B cell (primary cell): ENCODE measurements around the gene ALG2. TPM values are rescaled to one million over a fixed set of nuclear protein-coding genes. Genes with fewer than 3 reads are reported as not detected.

ENCODE experiments used
- ATAC-seq: fragments of 200-7000 bp; cut with Tn5 transposase; one replicate; pipeline ENCODE4 v1.10.0; 2021; ENCODE audit warnings: low read depth, mild to moderate bottlenecking, moderate number of reproducible peaks, moderate library complexity
- CTCF ChIA-PET: fragments of 350-600 bp; sonication (Branson Sonifier 250); formaldehyde crosslinking; loops from one replicate; lab custom pipeline; 2021; ENCODE audit warnings: antibody characterized with exemption, inconsistent platforms; lab: Charles Lee
- POLR2A ChIA-PET: fragments of 350-600 bp; sonication (Branson Sonifier 250); formaldehyde crosslinking; loops from one replicate; lab custom pipeline; 2021; ENCODE audit warnings: antibody characterized with exemption; lab: Charles Lee
- DNase-seq: peaks from one replicate; pipeline ENCODE4 v3.0.0; 2013
- H2AFZ ChIP-seq: 2 replicates; pipeline ENCODE4 v1.6.1; 2012; ENCODE audit warnings: mild to moderate bottlenecking, low read depth, low read length; ENCODE audit not compliant: insufficient read depth, poor library complexity, severe bottlenecking
- H3K27ac ChIP-seq, 2 donors: 1 replicate in 1 of 2; 2 replicates in 1 of 2; pipeline ENCODE4 v1.5.1; 2012 to 2013; ENCODE audit warnings: low read length in 2 of 2, mild to moderate bottlenecking in 2 of 2, moderate library complexity in 1 of 2
- H3K27me3 ChIP-seq, 4 experiments: fragments of 200-600 bp in 1 of 4; sonication (generic) in 1 of 4; replicated peaks in 1 of 4; 1 replicate in 2 of 4; 2 replicates in 2 of 4; pipeline versions ENCODE4 v1.6.1 to v1.7.0; 2013 to 2016; ENCODE audit warnings: low read length in 3 of 4, mild to moderate bottlenecking in 2 of 4, mixed read lengths in 1 of 4, moderate library complexity in 1 of 4; ENCODE audit not compliant: insufficient read depth in 4 of 4, control insufficient read depth in 3 of 4; ENCODE audit errors: control extremely low read depth in 1 of 4
- H3K36me3 ChIP-seq, 2 experiments: replicated peaks in 1 of 2; 1 replicate in 1 of 2; 2 replicates in 1 of 2; pipeline versions ENCODE4 v1.6.1 to v1.7.1; 2013; ENCODE audit warnings: low read length in 1 of 2; ENCODE audit not compliant: insufficient read depth in 2 of 2, control insufficient read depth in 1 of 2; ENCODE audit errors: control extremely low read depth in 1 of 2, extremely low read depth in 1 of 2
- H3K4me1 ChIP-seq, 2 donors: fragments of 200-600 bp in 1 of 2; sonication (generic) in 1 of 2; 1 replicate in 1 of 2; 2 replicates in 1 of 2; pipeline versions ENCODE4 v1.5.1 to v1.6.1; 2013 to 2017; ENCODE audit warnings: low read length in 2 of 2; ENCODE audit not compliant: control insufficient read depth in 2 of 2, insufficient read depth in 2 of 2
- H3K4me2 ChIP-seq: replicated peaks from 2 replicates; pipeline ENCODE3; 2012; ENCODE audit warnings: mild to moderate bottlenecking, low read depth, low read length; ENCODE audit not compliant: poor library complexity, severe bottlenecking
- H3K4me3 ChIP-seq, 5 experiments: fragments of 200-600 bp in 1 of 5; sonication (generic) in 1 of 5; 1 replicate in 3 of 5; 2 replicates in 2 of 5; pipeline versions ENCODE4 v1.5.1 to v1.7.0; 2011 to 2016; ENCODE audit warnings: low read length in 4 of 5, mild to moderate bottlenecking in 4 of 5, low read depth in 2 of 5, control low read depth in 1 of 5, moderate library complexity in 1 of 5; ENCODE audit not compliant: insufficient read depth in 1 of 5; ENCODE audit errors: control extremely low read depth in 1 of 5, extremely low read depth in 1 of 5
- H3K79me2 ChIP-seq: fragments of 200-600 bp; sonication (generic); one replicate; pipeline ENCODE4 v1.6.0; 2016; ENCODE audit warnings: low read length; ENCODE audit not compliant: control insufficient read depth, insufficient read depth
- H3K9ac ChIP-seq: fragments of 200-600 bp; sonication (generic); 2 replicates; pipeline ENCODE4 v1.6.1; 2017; ENCODE audit warnings: mild to moderate bottlenecking, low read length, moderate library complexity
- H3K9me3 ChIP-seq, 3 donors: one replicate each; pipeline versions ENCODE4 v1.6.1 to v1.7.1; 2013; ENCODE audit warnings: low read length in 2 of 3; ENCODE audit not compliant: control insufficient read depth in 2 of 3, insufficient read depth in 1 of 3; ENCODE audit errors: control extremely low read depth in 1 of 3
- H4K20me1 ChIP-seq: 2 replicates; pipeline ENCODE4 v1.6.0; 2012; ENCODE audit warnings: mild to moderate bottlenecking, low read length; ENCODE audit not compliant: insufficient read depth, control insufficient read depth, poor library complexity, severe bottlenecking
- H3K27ac Mint-ChIP-seq: one replicate; pipeline ENCODE4 v1.8.0; 2021; ENCODE audit warnings: mixed read lengths
- H3K27me3 Mint-ChIP-seq: one replicate; pipeline ENCODE4 v1.8.0; 2021; ENCODE audit warnings: mixed read lengths
- H3K4me1 Mint-ChIP-seq: one replicate; pipeline ENCODE4 v1.8.0; 2021; ENCODE audit warnings: mixed read lengths
- H3K4me3 Mint-ChIP-seq: one replicate; pipeline ENCODE4 v1.8.0; 2021; ENCODE audit warnings: mixed read lengths
- H3K9me3 Mint-ChIP-seq: one replicate; pipeline ENCODE4 v1.8.0; 2022; ENCODE audit warnings: mixed read lengths; ENCODE audit not compliant: insufficient read depth
- EZH2 ChIP-seq: IDR thresholded peaks from 2 replicates; pipeline ENCODE4 v1.6.1; 2012; ENCODE audit warnings: borderline replicate concordance, low read depth, mild to moderate bottlenecking, moderate library complexity, low read length; ENCODE audit not compliant: insufficient read depth, poor library complexity, severe bottlenecking
- WGBS: methylation state at CpG from one replicate; pipeline ENCODE4 v1.1.5; 2013; ENCODE audit warnings: missing lambda C conversion rate; ENCODE audit not compliant: insufficient coverage; 5-methylcytosine and 5-hydroxymethylcytosine counted together
- intact Hi-C: fragments of 100-400 bp; cut with micrococcal nuclease; formaldehyde crosslinking; loops from one replicate; pipeline ENCODE4 v1.10.0; 2022
- polyA plus RNA-seq: library from polyadenylated mRNA; depleted of rRNA; stranded (reverse); fragments of >200 nt; gene quantifications from 2 replicates; pipeline ENCODE4 v1.2.3, GENCODE V29; 2012
- total RNA-seq, 2 donors: library from RNA; stranded (reverse); fragments of 120-200 nt in 1 of 2; gene quantifications; 1 replicate in 1 of 2; 2 replicates in 1 of 2; pipeline versions ENCODE4 v1.2.3 to v1.2.4, GENCODE V29; 2013 to 2022
- TF ChIP-seq, protein P1 (sequence below): fragments of 200-600 bp; IDR thresholded peaks from one replicate; pipeline ENCODE4 v1.8.0; 2022; ENCODE audit warnings: antibody characterized with exemption, mild to moderate bottlenecking

Gene ALG2
- total and polyA plus RNA-seq, 2 donors (not counting 1 experiment from before 2014, with no cell fraction given), result 14.3 to 46.3 TPM

- Histone ChIP-seq H3K27me3 (no peaks in the 10 kb centered on the region), H2AFZ (no peak overlapping the region), H3K27ac (peak overlapping the region in 1 of 2 donors; percentile 51), H3K4me1 (peaks cover 36 to 47% of the 10 kb centered on the region in 2 donors), H3K4me3 (peak overlapping the region in 1 of 5 experiments; percentile 30), H4K20me1 (no peaks in the 10 kb centered on the region), H3K9ac (peak overlapping the region; percentile 27), H3K79me2 (no peaks in the 10 kb centered on the region), H3K4me2 (peak overlapping the region; percentile 50), H3K36me3 (no peaks in the 10 kb centered on the region), H3K9me3 (no peaks in the 10 kb centered on the region)
- ChIA-PET CTCF (interaction anchor here (1.2 to 11.1 kb wide), 6 partner anchors 10 to 1138 kb away, joined by 3 to 185 read pairs (median 32); partner anchors contain the start of genes ALG2 and SEC61B), POLR2A (interaction anchor here (1.9 kb wide), 1 partner anchor 34 kb away, joined by 6 read pairs; the partner anchor contains the start of genes ALG2 and SEC61B)
- Mint-ChIP-seq H3K9me3 (no peaks in the 10 kb centered on the region), H3K4me1 (peaks cover 73% of the 10 kb centered on the region), H3K27me3 (no peaks in the 10 kb centered on the region), H3K4me3 (peak overlapping the region; percentile 52), H3K27ac (peak overlapping the region; percentile 38)
- TF ChIP-seq EZH2, result no peak
- TF ChIP-seq, protein P1, sequence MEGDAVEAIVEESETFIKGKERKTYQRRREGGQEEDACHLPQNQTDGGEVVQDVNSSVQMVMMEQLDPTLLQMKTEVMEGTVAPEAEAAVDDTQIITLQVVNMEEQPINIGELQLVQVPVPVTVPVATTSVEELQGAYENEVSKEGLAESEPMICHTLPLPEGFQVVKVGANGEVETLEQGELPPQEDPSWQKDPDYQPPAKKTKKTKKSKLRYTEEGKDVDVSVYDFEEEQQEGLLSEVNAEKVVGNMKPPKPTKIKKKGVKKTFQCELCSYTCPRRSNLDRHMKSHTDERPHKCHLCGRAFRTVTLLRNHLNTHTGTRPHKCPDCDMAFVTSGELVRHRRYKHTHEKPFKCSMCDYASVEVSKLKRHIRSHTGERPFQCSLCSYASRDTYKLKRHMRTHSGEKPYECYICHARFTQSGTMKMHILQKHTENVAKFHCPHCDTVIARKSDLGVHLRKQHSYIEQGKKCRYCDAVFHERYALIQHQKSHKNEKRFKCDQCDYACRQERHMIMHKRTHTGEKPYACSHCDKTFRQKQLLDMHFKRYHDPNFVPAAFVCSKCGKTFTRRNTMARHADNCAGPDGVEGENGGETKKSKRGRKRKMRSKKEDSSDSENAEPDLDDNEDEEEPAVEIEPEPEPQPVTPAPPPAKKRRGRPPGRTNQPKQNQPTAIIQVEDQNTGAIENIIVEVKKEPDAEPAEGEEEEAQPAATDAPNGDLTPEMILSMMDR, result no peak
- WGBS, result 0% methylated on average over 1 of the region's 4 CpGs
- intact Hi-C loops, result loop anchor here (10.0 kb wide), 2 partner anchors 327 to 897 kb away; no protein-coding TSS in a partner anchor
- DNase-seq (peak; percentile 54), ATAC-seq (no peak)
Observed at GRCh38 chr9:99187311-99187710, 34.4 kb downstream of the ALG2 start.

- Mint-ChIP-seq H3K27ac (peak overlapping the region; percentile 11), H3K4me3 (no peak overlapping the region), H3K4me1 (peaks cover 87% of the 10 kb centered on the region), H3K27me3 (no peaks in the 10 kb centered on the region), H3K9me3 (no peaks in the 10 kb centered on the region)
- intact Hi-C loops, result loop anchor here (2.0 to 10.0 kb wide), 4 partner anchors 51 to 899 kb away; partner anchors contain the start of gene STX17
- Histone ChIP-seq H4K20me1 (no peaks in the 10 kb centered on the region), H3K9me3 (no peaks in the 10 kb centered on the region), H3K4me3 (no peak overlapping the region), H3K36me3 (no peaks in the 10 kb centered on the region), H3K27me3 (no peaks in the 10 kb centered on the region), H2AFZ (no peak overlapping the region), H3K27ac (no peak overlapping the region), H3K4me1 (peaks cover 49 to 61% of the 10 kb centered on the region in 2 donors), H3K9ac (no peak overlapping the region), H3K4me2 (no peak overlapping the region), H3K79me2 (no peaks in the 10 kb centered on the region)
- ChIA-PET POLR2A (interaction anchor here (1.5 to 2.1 kb wide), 2 partner anchors 36 to 633 kb away, joined by 5 read pairs; partner anchors contain the start of genes ALG2 and SEC61B), CTCF (interaction anchor here (0.6 to 11.1 kb wide), 27 partner anchors 11 to 1139 kb away, joined by 3 to 185 read pairs (median 6); partner anchors contain the start of genes ALG2, NR4A3 and SEC61B)
- 100% methylated on average over 4 of the region's 5 CpGs for WGBS
- TF ChIP-seq EZH2, result no peak
- TF ChIP-seq, protein P1, result no peak
- ATAC-seq (no peak), DNase-seq (no peak)
Observed at GRCh38 chr9:99185934-99186333, 35.8 kb downstream of the ALG2 start.
